ENCODE data around the gene ISLR2.

GRCh38 chr15:74127255-74127953, 3.0 kb upstream of the ISLR2 start:
- TF ChIP-seq CTCF (IDR thresholded peaks at IDR 0.05; ENCODE audit: borderline replicate concordance, extremely low read depth, low read length, poor library complexity, severe bottlenecking) (peak; percentile 90), EZH2 (IDR thresholded peaks at IDR 0.05; ENCODE audit: borderline replicate concordance, low read depth, low read length, severe bottlenecking) (no peak)
